ACC112 (cell line): ENCODE data around the gene ORC4.

Experiments used
- H2AFZ ChIP-seq: fragments of 200-600 bp; sonication (generic); one replicate; pipeline ENCODE4 v1.6.0; 2017; ENCODE audit warnings: antibody characterized with exemption, low read length; ENCODE audit not compliant: unreplicated experiment
- H3K27ac ChIP-seq: fragments of 200-600 bp; sonication (generic); 2 replicates; pipeline ENCODE4 v1.5.1; 2014; ENCODE audit warnings: low read depth, mild to moderate bottlenecking, antibody characterized with exemption, low read length, moderate library complexity
- H3K27me3 ChIP-seq: fragments of 200-600 bp; sonication (generic); 2 replicates; pipeline ENCODE4 v1.6.1; 2014; ENCODE audit warnings: mild to moderate bottlenecking, antibody characterized with exemption, low read length, moderate library complexity, mixed read lengths; ENCODE audit not compliant: insufficient read depth
- H3K36me3 ChIP-seq: fragments of 200-600 bp; sonication (generic); 2 replicates; pipeline ENCODE4 v1.6.1; 2016; ENCODE audit warnings: mild to moderate bottlenecking, antibody characterized with exemption, low read length, moderate library complexity, mixed read lengths; ENCODE audit not compliant: insufficient read depth
- H3K4me1 ChIP-seq: fragments of 200-600 bp; sonication (generic); one replicate; pipeline ENCODE4 v1.6.1; 2016; ENCODE audit warnings: low read length, mixed read lengths; ENCODE audit not compliant: insufficient read depth, unreplicated experiment, control insufficient read depth
- H3K4me3 ChIP-seq: fragments of 200-600 bp; sonication (generic); 2 replicates; pipeline ENCODE4 v1.5.1; 2014; ENCODE audit warnings: mild to moderate bottlenecking, low read depth, low read length
- H3K79me2 ChIP-seq: fragments of 200-600 bp; sonication (generic); one replicate; pipeline ENCODE4 v1.6.0; 2016; ENCODE audit warnings: low read length; ENCODE audit not compliant: control insufficient read depth, unreplicated experiment, insufficient read depth

Gene ORC4

DNA sequence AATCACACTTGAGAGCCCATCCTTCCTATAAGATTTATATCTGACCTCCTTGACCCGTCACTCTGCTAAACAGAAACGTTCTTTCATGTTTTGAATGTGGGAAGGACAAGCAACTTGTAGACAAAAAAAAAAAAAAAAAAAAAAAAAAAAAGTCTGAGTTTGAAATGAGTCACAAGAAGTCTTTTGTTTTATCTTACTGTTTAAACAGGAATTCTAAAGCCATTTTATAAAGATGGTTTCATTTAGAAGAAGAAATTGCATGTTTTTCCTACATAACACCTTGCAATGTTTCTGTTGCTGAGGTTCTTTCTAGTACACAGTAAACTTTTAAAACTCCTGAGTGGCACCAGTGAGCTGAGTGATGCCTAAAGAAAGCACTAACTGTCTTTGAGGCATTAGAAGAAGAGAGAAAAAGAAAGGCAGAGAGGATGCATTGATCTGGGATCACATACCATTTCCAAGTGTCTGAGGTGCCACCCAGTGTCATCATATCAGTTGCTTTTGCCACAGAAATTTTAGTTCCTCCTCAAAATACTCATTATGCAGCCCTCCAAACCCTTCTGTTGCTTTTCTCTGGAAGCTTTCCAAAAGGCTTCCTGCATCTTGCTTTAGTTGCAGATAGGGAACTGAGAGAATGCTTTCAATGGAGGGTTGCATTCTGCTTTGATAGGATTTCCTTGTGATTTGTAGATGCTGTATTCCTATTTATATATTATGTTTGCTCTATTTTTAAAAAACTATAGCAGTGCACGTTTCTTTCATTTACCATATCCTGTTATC is 106.6 kb downstream of the ORC4 start:
- Histone ChIP-seq H3K4me1 (peaks cover 9% of the 10 kb centered on the region), H2AFZ (no peak overlapping the region), H3K27ac (no peak overlapping the region), H3K4me3 (no peak overlapping the region), H3K36me3 (peaks cover 4% of the 10 kb centered on the region; the same call in 1 of the 2 replicates), H3K79me2 (no peaks in the 10 kb centered on the region), H3K27me3 (no peaks in the 10 kb centered on the region)

DNA sequence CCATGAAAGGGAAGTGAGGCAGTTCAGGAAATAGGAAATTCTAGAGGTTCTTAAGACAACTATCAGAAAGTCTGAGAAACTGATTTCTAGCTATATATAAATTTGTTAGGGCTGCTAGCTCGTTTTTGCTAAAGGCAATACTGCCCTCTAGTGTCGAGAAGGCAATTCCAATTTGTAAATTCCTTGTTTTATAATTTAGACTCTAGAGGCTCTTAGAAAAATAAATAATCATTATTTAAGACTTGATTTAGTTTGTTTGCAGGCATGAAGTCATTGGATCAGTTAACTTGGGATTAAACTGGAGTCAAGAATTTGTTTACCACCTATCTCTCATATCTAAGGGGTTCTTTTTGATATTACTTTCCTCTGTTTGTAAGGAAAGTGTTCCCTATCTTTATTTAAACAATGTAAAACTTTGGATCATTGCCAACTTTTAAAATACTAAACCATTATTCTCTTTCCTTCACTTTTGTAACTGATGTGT is 109.5 kb downstream of the ORC4 start:
- no peak overlapping the region for H2AFZ ChIP-seq
- H3K27me3 ChIP-seq: no peaks in the 10 kb centered on the region
- no peaks in the 10 kb centered on the region for H3K79me2 ChIP-seq
- no peak overlapping the region for H3K27ac ChIP-seq
- peaks cover 9% of the 10 kb centered on the region for H3K4me1 ChIP-seq
- no peaks in the 10 kb centered on the region for H3K36me3 ChIP-seq
- no peak overlapping the region for H3K4me3 ChIP-seq

DNA sequence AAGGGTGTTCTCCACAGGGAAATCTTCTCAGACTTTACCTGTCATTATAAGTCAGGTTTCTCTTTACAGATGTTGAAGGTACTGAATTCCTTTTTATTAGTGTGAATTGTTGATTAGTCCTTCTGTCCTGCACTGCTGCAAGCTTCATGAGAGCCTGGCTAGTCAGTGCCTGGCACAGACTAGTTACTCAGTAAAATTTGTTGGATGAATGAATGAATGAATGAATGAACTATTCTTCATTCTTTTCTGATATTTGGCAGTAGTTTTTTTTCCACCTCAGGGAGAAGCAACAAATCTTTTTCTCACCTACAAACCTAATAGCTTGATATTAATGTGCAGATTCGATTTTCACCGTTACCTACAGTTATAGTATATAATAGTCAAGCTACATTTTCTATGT is 111.4 kb downstream of the ORC4 start:
- Histone ChIP-seq H3K27ac (no peak overlapping the region), H3K27me3 (no peaks in the 10 kb centered on the region), H3K79me2 (no peaks in the 10 kb centered on the region), H3K4me3 (no peak overlapping the region), H3K36me3 (no peaks in the 10 kb centered on the region), H2AFZ (no peak overlapping the region), H3K4me1 (peaks cover 9% of the 10 kb centered on the region)

DNA sequence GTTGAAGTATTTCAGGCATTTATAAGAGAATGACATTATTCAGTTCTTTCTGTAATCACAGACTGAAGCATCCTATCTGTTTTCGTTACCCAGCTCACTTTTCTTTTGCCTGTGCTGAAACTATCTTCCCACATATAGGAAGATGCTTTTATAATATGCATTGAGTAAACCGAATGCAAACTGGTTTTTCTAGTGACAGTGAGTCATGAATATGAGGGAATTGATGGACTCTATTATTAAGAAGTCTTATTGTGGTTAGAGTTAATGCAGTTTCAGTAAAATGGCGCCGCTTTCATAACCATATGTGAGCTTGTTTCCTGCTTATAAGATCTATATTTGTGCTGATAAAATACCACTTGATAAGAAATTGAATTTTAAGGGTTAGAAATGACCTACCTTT is 116.5 kb downstream of the ORC4 start:
- Histone ChIP-seq H2AFZ (no peak overlapping the region), H3K36me3 (no peaks in the 10 kb centered on the region), H3K4me1 (no peaks in the 10 kb centered on the region), H3K79me2 (no peaks in the 10 kb centered on the region), H3K27ac (no peak overlapping the region), H3K4me3 (no peak overlapping the region), H3K27me3 (no peaks in the 10 kb centered on the region)

DNA sequence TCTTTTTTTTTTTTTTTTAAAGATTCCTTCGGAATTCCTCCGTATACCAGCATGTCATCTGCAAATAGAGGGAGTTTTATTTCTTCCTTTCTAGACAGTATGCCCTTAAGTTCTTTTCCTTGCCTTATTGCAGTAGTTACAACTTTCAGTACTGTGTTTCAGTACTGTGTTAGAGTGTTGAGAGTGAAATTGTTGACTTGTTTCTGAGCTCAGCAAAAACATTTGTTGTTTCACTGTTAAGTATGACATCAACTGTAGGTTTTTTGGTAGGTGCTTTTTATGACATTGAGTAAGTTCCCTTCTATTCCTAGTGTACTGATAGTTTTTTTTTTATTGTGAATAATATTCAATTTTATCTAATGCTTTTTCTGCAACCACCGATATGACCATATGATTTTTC is 131.9 kb downstream of the ORC4 start:
- Histone ChIP-seq H3K36me3 (no peaks in the 10 kb centered on the region), H3K4me3 (no peak overlapping the region), H2AFZ (no peak overlapping the region), H3K79me2 (peaks cover 28% of the 10 kb centered on the region), H3K27ac (no peak overlapping the region), H3K4me1 (peaks cover 8% of the 10 kb centered on the region), H3K27me3 (no peaks in the 10 kb centered on the region)

DNA sequence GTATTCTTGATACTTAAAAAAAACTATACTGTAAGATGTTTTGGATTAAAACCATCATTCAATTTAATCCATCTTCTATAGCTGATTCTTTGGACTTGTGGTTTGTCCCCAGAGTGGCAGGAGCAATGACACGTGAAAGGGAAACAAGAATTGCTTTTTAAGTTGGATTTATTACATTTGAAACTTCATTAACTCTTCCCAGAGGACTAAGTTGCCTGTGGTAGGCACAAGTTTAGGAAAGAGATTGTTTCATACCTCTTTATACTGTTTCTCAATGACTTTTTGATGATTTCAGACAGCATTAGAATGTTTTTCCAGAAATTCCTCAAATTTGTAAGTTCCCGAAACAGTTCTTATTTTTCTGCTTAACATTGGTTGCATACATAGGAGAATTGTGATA is 134.4 kb downstream of the ORC4 start:
- H3K79me2 ChIP-seq: peaks cover 27% of the 10 kb centered on the region

DNA sequence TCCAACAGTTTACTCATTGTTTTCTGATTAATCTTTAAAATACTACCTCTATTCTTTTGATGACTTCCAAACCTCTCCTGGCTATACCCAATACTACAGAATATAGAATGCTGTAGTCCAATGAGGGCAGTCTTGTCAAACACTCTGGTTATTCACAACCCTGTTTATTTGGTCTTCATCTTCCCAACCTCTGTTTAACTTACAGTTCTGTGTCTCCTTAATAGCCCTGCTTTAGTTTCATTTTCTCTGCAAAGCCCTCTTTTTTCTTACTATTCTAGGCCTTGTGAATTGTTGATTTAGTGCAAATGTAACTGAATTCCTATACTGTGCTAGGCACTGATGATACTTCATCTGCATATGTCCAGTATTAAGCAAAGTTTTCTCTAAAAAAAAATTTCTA is 135.7 kb downstream of the ORC4 start:
- H3K79me2 ChIP-seq: peaks cover 29% of the 10 kb centered on the region
- no peak overlapping the region for H2AFZ ChIP-seq
- peaks cover 8% of the 10 kb centered on the region for H3K4me1 ChIP-seq
- H3K36me3 ChIP-seq: no peaks in the 10 kb centered on the region
- peak overlapping the region; percentile 52 for H3K4me3 ChIP-seq
- no peaks in the 10 kb centered on the region for H3K27me3 ChIP-seq
- no peak overlapping the region for H3K27ac ChIP-seq

More for the DNA sequence above, 134.4 kb downstream of the ORC4 start:
- H3K4me3 ChIP-seq: no peak overlapping the region
- H3K4me1 ChIP-seq: peaks cover 8% of the 10 kb centered on the region
- no peak overlapping the region for H2AFZ ChIP-seq
- no peak overlapping the region for H3K27ac ChIP-seq
- no peaks in the 10 kb centered on the region for H3K36me3 ChIP-seq
- H3K27me3 ChIP-seq: no peaks in the 10 kb centered on the region

DNA sequence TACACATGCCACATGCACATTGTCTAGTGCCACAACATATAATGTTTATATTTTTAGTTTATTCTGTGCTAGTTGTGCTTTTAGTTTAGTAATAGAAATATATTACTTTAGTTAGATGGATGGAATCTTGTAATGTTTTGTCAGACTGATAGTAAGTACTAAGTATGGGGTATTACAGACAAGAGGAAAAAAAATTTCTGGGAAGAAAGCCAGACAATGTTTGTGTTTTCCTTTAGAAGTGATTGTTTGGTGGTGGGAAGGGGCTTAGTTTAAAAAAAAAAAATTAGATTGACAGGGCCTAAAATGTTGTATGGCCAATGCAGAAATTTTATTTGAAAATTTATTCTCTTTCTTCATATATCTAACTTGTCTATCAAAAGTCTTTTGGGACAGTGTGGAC is 137.9 kb downstream of the ORC4 start:
- H3K27me3 ChIP-seq: no peaks in the 10 kb centered on the region
- no peaks in the 10 kb centered on the region for H3K36me3 ChIP-seq
- peaks cover 33% of the 10 kb centered on the region for H3K79me2 ChIP-seq
- H3K27ac ChIP-seq: no peak overlapping the region
- H2AFZ ChIP-seq: no peak overlapping the region
- H3K4me1 ChIP-seq: peaks cover 8% of the 10 kb centered on the region
- no peak overlapping the region for H3K4me3 ChIP-seq
